LNCAP (cell line): ENCODE data around the gene TRABD2B.

ENCODE experiments used
- TF ChIP-seq, protein P1 (sequence below): fragments of 450-650 bp; IDR thresholded peaks from 2 replicates; pipeline ENCODE4 v1.5.1; 2017; ENCODE audit warnings: mild to moderate bottlenecking

The TRABD2B gene

DNA sequence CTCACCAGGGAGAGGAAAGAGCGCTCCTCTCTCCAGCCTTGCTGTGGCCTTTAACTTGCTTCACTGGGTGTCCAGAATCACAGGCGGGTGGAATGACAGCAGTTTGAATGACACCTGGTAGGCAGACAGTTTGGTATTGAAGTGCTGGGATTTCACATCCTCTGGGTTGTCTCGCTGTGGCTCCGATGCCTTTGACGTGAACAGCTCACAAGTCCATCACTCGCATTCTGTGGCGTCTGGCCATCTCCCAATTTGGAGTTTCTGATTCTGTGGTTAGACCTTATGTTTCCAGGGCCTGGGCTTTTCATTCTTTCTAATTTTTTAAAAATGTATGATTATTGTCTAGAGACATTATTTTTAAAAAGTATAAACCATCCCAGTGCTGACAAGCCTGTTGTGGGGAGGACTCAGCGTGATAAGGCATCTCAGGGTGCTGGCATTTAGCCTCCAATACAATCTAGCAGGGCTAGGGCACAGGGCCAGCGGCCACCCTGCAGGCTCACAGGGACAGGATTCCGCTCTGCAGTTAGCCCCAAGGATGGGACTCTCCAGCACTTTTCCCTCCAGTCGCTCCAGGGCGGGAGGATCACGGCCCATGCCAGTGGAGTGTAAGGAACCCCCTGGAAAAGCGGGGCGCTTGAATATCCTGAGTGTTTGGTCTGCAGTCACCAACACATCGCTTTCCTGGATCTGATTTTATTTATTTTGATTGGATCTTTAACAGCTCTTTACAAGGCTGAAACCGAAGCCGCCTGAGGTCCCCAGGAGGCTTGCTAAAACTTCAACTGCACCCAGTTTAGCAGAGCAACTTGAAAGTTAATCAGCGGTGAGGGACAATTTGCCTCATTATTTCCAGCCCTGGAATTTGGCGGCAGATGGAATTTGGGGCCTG is 178.3 kb downstream of the TRABD2B start:
- TF ChIP-seq, protein P1, sequence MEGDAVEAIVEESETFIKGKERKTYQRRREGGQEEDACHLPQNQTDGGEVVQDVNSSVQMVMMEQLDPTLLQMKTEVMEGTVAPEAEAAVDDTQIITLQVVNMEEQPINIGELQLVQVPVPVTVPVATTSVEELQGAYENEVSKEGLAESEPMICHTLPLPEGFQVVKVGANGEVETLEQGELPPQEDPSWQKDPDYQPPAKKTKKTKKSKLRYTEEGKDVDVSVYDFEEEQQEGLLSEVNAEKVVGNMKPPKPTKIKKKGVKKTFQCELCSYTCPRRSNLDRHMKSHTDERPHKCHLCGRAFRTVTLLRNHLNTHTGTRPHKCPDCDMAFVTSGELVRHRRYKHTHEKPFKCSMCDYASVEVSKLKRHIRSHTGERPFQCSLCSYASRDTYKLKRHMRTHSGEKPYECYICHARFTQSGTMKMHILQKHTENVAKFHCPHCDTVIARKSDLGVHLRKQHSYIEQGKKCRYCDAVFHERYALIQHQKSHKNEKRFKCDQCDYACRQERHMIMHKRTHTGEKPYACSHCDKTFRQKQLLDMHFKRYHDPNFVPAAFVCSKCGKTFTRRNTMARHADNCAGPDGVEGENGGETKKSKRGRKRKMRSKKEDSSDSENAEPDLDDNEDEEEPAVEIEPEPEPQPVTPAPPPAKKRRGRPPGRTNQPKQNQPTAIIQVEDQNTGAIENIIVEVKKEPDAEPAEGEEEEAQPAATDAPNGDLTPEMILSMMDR: no peak

DNA sequence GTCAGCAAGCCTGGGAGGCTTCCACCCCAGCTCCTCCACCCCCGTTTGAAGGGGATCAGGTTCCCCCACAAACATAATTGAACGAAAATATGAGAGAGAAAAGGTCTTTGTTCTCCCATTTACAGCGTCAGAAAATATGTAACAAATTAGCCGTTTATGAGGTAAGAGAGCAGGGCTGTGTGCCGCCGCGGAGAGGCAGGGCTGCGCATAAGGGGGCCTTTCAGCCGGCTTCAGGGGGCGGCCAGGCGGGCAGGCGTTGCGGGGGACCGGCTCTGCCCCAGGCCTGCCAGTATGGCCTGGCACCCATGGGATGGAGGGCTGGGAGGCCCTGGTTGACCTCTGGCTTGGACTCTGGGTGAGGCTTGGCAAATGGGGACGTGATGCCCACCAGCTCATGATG is 179.3 kb downstream of the TRABD2B start:
- TF ChIP-seq, protein P1: no peak

GRCh38 chr1:47816325-47817071 is 180.7 kb downstream of the TRABD2B start:
- TF ChIP-seq, protein P1: no peak

- TF ChIP-seq, protein P1: no peak
Observed at GRCh38 chr1:47814612-47815395, 182.4 kb downstream of the TRABD2B start.

DNA sequence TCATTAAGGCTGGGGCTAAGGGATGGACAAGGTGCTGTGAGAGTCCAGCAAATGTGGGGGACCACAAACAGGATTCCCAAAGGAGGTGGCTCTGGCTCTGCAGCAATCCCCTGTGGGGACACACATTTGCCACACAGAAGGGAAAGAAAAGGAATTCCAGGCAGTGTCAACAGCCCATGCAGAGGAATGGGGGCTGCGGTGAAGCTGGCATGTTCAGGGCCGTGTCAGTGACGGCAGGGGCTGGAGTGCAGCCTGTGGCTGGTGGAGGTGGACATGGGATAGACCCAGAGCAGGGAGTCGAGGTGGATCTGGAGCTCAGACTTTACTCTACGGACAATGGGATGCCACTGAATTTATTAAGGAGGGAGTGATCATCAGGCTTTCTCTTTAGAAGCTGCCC is 183.2 kb downstream of the TRABD2B start:
- TF ChIP-seq, protein P1: no peak

DNA sequence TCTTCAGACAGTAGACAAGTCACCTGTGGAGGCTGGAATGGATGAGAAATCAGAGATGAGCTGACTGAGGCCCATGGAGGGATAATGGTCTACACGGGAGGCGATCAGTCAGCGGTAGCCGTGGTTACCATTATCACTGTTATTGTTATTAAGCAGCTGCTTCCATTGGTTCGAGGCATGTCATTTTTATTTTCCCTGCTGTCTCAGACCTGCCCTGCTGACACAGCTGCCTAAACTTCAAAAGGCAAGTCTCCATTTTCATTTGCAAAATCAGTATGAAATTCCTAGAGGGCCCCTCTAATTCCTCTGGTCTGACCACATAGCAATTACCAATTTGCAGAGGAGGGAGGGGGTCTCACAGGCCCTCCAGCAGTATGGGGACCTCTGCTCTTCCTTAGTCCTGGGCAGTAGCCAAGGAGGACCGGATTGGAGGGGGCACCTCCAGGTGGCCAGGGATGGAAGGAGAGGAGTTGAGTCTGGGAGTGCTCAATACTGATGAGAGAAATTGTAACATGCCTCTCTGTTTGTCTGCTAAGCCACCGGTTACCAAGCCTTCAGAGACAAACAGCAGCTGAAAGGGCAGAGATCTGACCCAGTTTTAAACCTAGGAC is 184.2 kb downstream of the TRABD2B start:
- TF ChIP-seq, protein P1: no peak
